ENCODE data around the gene FOXJ1. TPM values are rescaled to one million over a fixed set of nuclear protein-coding genes. Genes with fewer than 3 reads are reported as not detected.

Gene FOXJ1
- total RNA-seq, 2 donors from 2014 or later: 17.8 to 23.6 TPM

DNA sequence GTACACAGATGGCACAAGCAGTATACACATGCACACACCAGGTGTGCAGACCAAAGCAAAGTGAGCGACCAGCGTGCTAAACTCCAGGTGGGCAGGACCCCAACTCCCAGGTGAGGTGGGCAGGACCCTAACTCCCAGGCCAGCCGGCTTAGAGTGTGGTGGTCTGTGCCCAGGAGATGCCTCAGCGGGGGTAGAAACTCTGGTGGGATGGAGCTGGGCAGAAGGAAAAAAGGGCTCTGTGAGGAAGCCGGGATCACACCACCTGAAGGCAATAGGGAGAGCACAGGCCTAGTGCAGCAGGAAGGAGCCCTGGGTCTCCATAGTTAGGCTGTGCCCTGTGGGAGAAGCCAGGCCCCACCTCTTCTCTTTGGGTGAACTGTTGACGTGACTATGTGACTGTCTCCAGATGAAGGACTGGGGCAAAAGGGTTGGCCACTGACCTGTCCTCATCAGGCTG, 1.6 kb upstream of the FOXJ1 start:
- no peak overlapping the region for H3K27ac Mint-ChIP-seq
- peaks cover 19% of the 10 kb centered on the region for H3K4me1 ChIP-seq (ENCODE audit: control insufficient read depth, insufficient read depth, low read length)
- peaks cover 76% of the 10 kb centered on the region for H3K27me3 Mint-ChIP-seq (ENCODE audit: insufficient read depth)
- no peaks in the 10 kb centered on the region for H3K36me3 ChIP-seq (ENCODE audit: control insufficient read depth, insufficient read depth, low read length)
- H3K4me3 ChIP-seq (ENCODE audit: low read length): no peak overlapping the region
- H3K4me3 Mint-ChIP-seq: no peak overlapping the region
- WGBS, 2 experiments (ENCODE audit: insufficient coverage in 1 of 2, insufficient read length in 1 of 2): 81 to 82% methylated on average over 2 to 6 of the region's 6 CpGs
- H3K27ac ChIP-seq (ENCODE audit: low read depth, low read length): no peak overlapping the region
- peaks cover 3% of the 10 kb centered on the region for H3K36me3 Mint-ChIP-seq (ENCODE audit: low read depth)
- peak; percentile 59 for DNase-seq
- TF ChIP-seq, protein P1, sequence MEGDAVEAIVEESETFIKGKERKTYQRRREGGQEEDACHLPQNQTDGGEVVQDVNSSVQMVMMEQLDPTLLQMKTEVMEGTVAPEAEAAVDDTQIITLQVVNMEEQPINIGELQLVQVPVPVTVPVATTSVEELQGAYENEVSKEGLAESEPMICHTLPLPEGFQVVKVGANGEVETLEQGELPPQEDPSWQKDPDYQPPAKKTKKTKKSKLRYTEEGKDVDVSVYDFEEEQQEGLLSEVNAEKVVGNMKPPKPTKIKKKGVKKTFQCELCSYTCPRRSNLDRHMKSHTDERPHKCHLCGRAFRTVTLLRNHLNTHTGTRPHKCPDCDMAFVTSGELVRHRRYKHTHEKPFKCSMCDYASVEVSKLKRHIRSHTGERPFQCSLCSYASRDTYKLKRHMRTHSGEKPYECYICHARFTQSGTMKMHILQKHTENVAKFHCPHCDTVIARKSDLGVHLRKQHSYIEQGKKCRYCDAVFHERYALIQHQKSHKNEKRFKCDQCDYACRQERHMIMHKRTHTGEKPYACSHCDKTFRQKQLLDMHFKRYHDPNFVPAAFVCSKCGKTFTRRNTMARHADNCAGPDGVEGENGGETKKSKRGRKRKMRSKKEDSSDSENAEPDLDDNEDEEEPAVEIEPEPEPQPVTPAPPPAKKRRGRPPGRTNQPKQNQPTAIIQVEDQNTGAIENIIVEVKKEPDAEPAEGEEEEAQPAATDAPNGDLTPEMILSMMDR (conservative IDR thresholded peaks at IDR 0.05): no peak
- H3K9ac ChIP-seq (ENCODE audit: extremely low read depth, low read length, poor library complexity, severe bottlenecking): no peak overlapping the region
- H3K9me3 Mint-ChIP-seq: no peaks in the 10 kb centered on the region
- peaks cover 60% of the 10 kb centered on the region for H3K27me3 ChIP-seq (ENCODE audit: control insufficient read depth, insufficient read depth, low read length, poor library complexity, severe bottlenecking)
- no peaks in the 10 kb centered on the region for H3K9me3 ChIP-seq (ENCODE audit: control insufficient read depth, low read length)
- H3K4me1 Mint-ChIP-seq: peaks cover 51% of the 10 kb centered on the region

DNA sequence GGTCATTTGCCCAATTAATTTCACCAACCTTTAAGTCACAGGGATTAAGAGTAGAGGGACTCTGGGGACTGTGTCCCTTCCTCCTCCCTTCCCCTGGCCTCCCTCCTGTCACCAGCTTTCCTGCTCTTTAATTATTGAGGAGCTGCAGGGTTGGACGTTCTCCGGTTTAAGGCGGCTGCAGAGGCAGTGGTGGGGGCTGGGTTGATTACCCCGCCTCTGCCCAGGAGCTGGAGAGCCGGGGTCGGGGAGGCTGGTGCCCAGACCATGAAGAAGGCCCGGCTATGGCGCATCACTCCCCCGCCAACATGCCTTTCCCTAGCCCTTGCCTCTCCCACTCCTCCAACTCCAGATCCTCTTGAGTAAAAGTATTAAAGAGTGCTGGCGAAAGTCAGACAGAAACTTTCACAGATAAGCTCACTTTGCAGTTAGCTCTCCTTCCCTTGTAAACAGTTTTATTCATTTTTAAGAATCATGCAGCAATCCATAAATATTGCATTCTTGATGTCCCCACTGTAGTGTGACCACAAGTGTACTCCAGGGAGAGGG, 1.1 kb upstream of the FOXJ1 start:
- H3K27me3 ChIP-seq (ENCODE audit: control insufficient read depth, insufficient read depth, low read length, poor library complexity, severe bottlenecking): peaks cover 66% of the 10 kb centered on the region
- DNase-seq: peak; percentile 59
- H3K27ac ChIP-seq (ENCODE audit: low read depth, low read length): no peak overlapping the region
- TF ChIP-seq, protein P1 (conservative IDR thresholded peaks at IDR 0.05): no peak
- H3K9me3 Mint-ChIP-seq: no peaks in the 10 kb centered on the region
- H3K9ac ChIP-seq (ENCODE audit: extremely low read depth, low read length, poor library complexity, severe bottlenecking): no peak overlapping the region
- H3K4me3 ChIP-seq (ENCODE audit: low read length): peak overlapping the region; percentile 79
- 41 to 100% methylated on average over 1 to 10 of the region's 10 CpGs for WGBS, 2 experiments (ENCODE audit: insufficient coverage in 1 of 2, insufficient read length in 1 of 2)
- peaks cover 3% of the 10 kb centered on the region for H3K36me3 Mint-ChIP-seq (ENCODE audit: low read depth)
- peak overlapping the region; percentile 82 for H3K4me3 Mint-ChIP-seq
- no peak overlapping the region for H3K27ac Mint-ChIP-seq
- no peaks in the 10 kb centered on the region for H3K9me3 ChIP-seq (ENCODE audit: control insufficient read depth, low read length)
- H3K4me1 ChIP-seq (ENCODE audit: control insufficient read depth, insufficient read depth, low read length): peaks cover 22% of the 10 kb centered on the region
- peaks cover 48% of the 10 kb centered on the region for H3K4me1 Mint-ChIP-seq
- peaks cover 79% of the 10 kb centered on the region for H3K27me3 Mint-ChIP-seq (ENCODE audit: insufficient read depth)
- H3K36me3 ChIP-seq (ENCODE audit: control insufficient read depth, insufficient read depth, low read length): no peaks in the 10 kb centered on the region

DNA sequence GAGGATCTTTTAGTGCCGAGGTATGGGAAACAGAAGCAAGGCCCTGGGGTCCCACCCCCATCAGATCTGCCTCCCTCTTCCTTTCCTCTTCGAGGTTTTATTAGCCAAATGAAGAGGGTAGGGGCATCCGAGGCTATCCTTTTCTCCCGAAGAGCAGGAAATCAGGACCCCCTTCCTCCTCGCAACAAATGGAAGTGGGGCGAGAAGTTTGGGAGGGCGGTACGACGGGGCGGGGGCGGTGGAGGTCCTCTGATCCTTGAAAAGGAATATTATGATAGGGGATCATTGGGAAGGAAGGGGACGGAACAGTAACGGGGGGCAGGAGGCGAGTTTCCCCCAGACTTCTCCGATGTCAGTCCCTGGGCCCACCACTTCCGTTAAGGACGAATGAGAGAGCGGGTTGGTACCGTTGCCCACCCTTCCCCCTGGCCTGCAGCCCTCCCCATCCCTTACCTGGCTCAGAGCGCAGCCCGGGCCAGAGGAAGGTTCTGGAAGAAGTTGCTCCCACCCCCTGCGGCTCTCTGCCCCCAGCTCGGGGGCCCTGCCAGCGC, 309 bp downstream of the FOXJ1 start:
- H3K9me3 Mint-ChIP-seq: no peaks in the 10 kb centered on the region
- Histone ChIP-seq H3K4me3 (ENCODE audit: low read length) (peak overlapping the region; percentile 79), H3K27ac (ENCODE audit: low read depth, low read length) (peak overlapping the region; percentile 57), H3K4me1 (ENCODE audit: control insufficient read depth, insufficient read depth, low read length) (peaks cover 29% of the 10 kb centered on the region), H3K9ac (ENCODE audit: extremely low read depth, low read length, poor library complexity, severe bottlenecking) (no peak overlapping the region), H3K9me3 (ENCODE audit: control insufficient read depth, low read length) (no peaks in the 10 kb centered on the region), H3K27me3 (ENCODE audit: control insufficient read depth, insufficient read depth, low read length, poor library complexity, severe bottlenecking) (peaks cover 79% of the 10 kb centered on the region), H3K36me3 (ENCODE audit: control insufficient read depth, insufficient read depth, low read length) (no peaks in the 10 kb centered on the region)
- DNase-seq: no peak
- H3K27me3 Mint-ChIP-seq (ENCODE audit: insufficient read depth): peaks cover 88% of the 10 kb centered on the region
- peak overlapping the region; percentile 82 for H3K4me3 Mint-ChIP-seq
- TF ChIP-seq, protein P1 (conservative IDR thresholded peaks at IDR 0.05): no peak
- H3K36me3 Mint-ChIP-seq (ENCODE audit: low read depth): peaks cover 8% of the 10 kb centered on the region
- peaks cover 55% of the 10 kb centered on the region for H3K4me1 Mint-ChIP-seq
- WGBS, 2 experiments (ENCODE audit: insufficient coverage in 1 of 2, insufficient read length in 1 of 2): 0 to 5% methylated on average over 2 to 24 of the region's 24 CpGs
- no peak overlapping the region for H3K27ac Mint-ChIP-seq
